ENCODE measurements around the gene MTERF1. TPM values are rescaled to one million over a fixed set of nuclear protein-coding genes. Genes with fewer than 3 reads are reported as not detected.

Gene MTERF1
- polyA plus RNA-seq, 1 donor (not counting 4 experiments of a cell fraction or from before 2014, with no cell fraction given), result 18.9 TPM

GRCh38 chr7:91872069-91872468, 8.4 kb downstream of the MTERF1 start:
- dilution Hi-C loops (cut with MboI; ENCODE audit: extremely low pct_ligation_motif_present, low sequenced_read_pairs), result no loop called here
- no peak for TF ChIP-seq EZH2 (IDR thresholded peaks at IDR 0.05; ENCODE audit: low read length)
- TF ChIP-seq CTCF (optimal IDR thresholded peaks at IDR 0.05 in 1 of 3, IDR thresholded peaks at IDR 0.05 in 1 of 3, conservative IDR thresholded peaks at IDR 0.05 in 1 of 3; ENCODE audit: extremely low read depth in 1 of 3, insufficient read depth in 2 of 3, low read length in 3 of 3), result no peak
- no peak overlapping the region for H3K9ac ChIP-seq (ENCODE audit: control insufficient read depth, extremely low read depth, insufficient read depth, low read length)
- H3K79me2 ChIP-seq (ENCODE audit: control insufficient read depth, insufficient read depth, low read length), result peaks cover 7% of the 10 kb centered on the region
- FAIRE-seq, result no peak
- H2AFZ ChIP-seq (ENCODE audit: control insufficient read depth, low read length), result no peak overlapping the region
- no peak for DNase-seq (ENCODE audit: low read depth, low spot score)
- H3K4me1 ChIP-seq (ENCODE audit: control insufficient read depth, extremely low read depth, insufficient read depth, low read length), result no peaks in the 10 kb centered on the region
- no peak overlapping the region for H3K4me2 ChIP-seq (ENCODE audit: control insufficient read depth, extremely low read depth, insufficient read depth, low read depth, low read length)
- H3K36me3 ChIP-seq (ENCODE audit: control insufficient read depth in 2 of 2, extremely low read depth in 1 of 2, insufficient read depth in 2 of 2, low read length in 2 of 2), result peaks cover 2 to 9% of the 10 kb centered on the region in 2 experiments
- H4K20me1 ChIP-seq (ENCODE audit: control insufficient read depth, extremely low read depth, insufficient read depth, low read length), result no peaks in the 10 kb centered on the region
- no peak overlapping the region for H3K27ac ChIP-seq (ENCODE audit: control insufficient read depth, insufficient read depth, low read length)
- H3K9me3 ChIP-seq (ENCODE audit: control insufficient read depth, low read depth, low read length), result no peaks in the 10 kb centered on the region
- H3K4me3 ChIP-seq (ENCODE audit: control insufficient read depth in 2 of 3, extremely low read depth in 1 of 3, insufficient read depth in 2 of 3, low read depth in 1 of 3, low read length in 3 of 3), result no peak overlapping the region
- no peaks in the 10 kb centered on the region for H3K27me3 ChIP-seq (ENCODE audit: control insufficient read depth, extremely low read depth, insufficient read depth, low read length)
- H3K9me1 ChIP-seq (ENCODE audit: control insufficient read depth, extremely low read depth, insufficient read depth, low read length), result no peaks in the 10 kb centered on the region

DNA sequence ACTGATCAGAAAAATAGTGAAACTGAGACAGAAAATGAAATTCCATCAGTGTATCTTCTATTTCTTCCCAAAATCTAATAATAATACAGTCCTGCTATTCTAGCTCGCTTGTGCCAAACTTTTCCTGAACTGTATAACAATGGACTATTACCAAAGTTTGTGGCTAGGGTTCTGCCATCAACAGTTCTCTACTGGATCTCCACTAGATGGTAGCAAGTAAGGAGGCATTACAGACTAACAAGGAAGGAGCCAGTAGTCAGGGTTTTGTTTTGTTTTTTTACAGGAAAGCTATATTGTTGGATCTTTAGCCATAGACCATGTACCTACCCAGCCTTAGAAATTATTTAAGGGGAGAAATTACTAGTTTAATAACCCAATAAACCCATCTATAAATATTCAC, 10.8 kb downstream of the MTERF1 start:
- FAIRE-seq (peak; percentile 5), DNase-seq (ENCODE audit: low read depth, low spot score) (no peak)
- Histone ChIP-seq H3K4me2 (ENCODE audit: control insufficient read depth, extremely low read depth, insufficient read depth, low read depth, low read length) (no peak overlapping the region), H3K4me3 (ENCODE audit: control insufficient read depth in 2 of 3, extremely low read depth in 1 of 3, insufficient read depth in 2 of 3, low read depth in 1 of 3, low read length in 3 of 3) (no peak overlapping the region), H4K20me1 (ENCODE audit: control insufficient read depth, extremely low read depth, insufficient read depth, low read length) (no peaks in the 10 kb centered on the region), H3K9me1 (ENCODE audit: control insufficient read depth, extremely low read depth, insufficient read depth, low read length) (no peaks in the 10 kb centered on the region), H3K79me2 (ENCODE audit: control insufficient read depth, insufficient read depth, low read length) (no peaks in the 10 kb centered on the region), H3K27me3 (ENCODE audit: control insufficient read depth, extremely low read depth, insufficient read depth, low read length) (no peaks in the 10 kb centered on the region), H2AFZ (ENCODE audit: control insufficient read depth, low read length) (no peak overlapping the region), H3K9ac (ENCODE audit: control insufficient read depth, extremely low read depth, insufficient read depth, low read length) (no peak overlapping the region), H3K4me1 (ENCODE audit: control insufficient read depth, extremely low read depth, insufficient read depth, low read length) (no peaks in the 10 kb centered on the region), H3K27ac (ENCODE audit: control insufficient read depth, insufficient read depth, low read length) (no peak overlapping the region), H3K36me3 (ENCODE audit: control insufficient read depth in 2 of 2, extremely low read depth in 1 of 2, insufficient read depth in 2 of 2, low read length in 2 of 2) (peaks cover 2 to 6% of the 10 kb centered on the region in 2 experiments), H3K9me3 (ENCODE audit: control insufficient read depth, low read depth, low read length) (no peaks in the 10 kb centered on the region)
- dilution Hi-C loops (cut with MboI; ENCODE audit: extremely low pct_ligation_motif_present, low sequenced_read_pairs), result no loop called here
- TF ChIP-seq CTCF (optimal IDR thresholded peaks at IDR 0.05 in 1 of 3, IDR thresholded peaks at IDR 0.05 in 1 of 3, conservative IDR thresholded peaks at IDR 0.05 in 1 of 3; ENCODE audit: extremely low read depth in 1 of 3, insufficient read depth in 2 of 3, low read length in 3 of 3) (no peak), EZH2 (IDR thresholded peaks at IDR 0.05; ENCODE audit: low read length) (no peak)
